Astrocyte of the hippocampus (primary cell): ENCODE results near the gene GATA5.

Experiments
- DNase-seq: peaks from one replicate; pipeline ENCODE4 v3.0.0; 2011; ENCODE audit warnings: low read depth, low spot score

Gene GATA5

GRCh38 chr20:62472941-62473585, 2.7 kb downstream of the GATA5 start:
- no peak for DNase-seq

GRCh38 chr20:62472138-62472940, 3.5 kb downstream of the GATA5 start:
- no peak for DNase-seq

GRCh38 chr20:62470459-62470858, 5.3 kb downstream of the GATA5 start:
- no peak for DNase-seq

- DNase-seq = no peak
Measured at GRCh38 chr20:62470001-62470400, 5.8 kb downstream of the GATA5 start.

- no peak for DNase-seq
Measured at GRCh38 chr20:62469352-62469751, 6.4 kb downstream of the GATA5 start.

- DNase-seq = no peak
Measured at GRCh38 chr20:62466806-62467537, 8.8 kb downstream of the GATA5 start.

- DNase-seq = no peak
Measured at GRCh38 chr20:62466072-62466760, 9.6 kb downstream of the GATA5 start.

GRCh38 chr20:62464990-62465389, 10.8 kb downstream of the GATA5 start:
- no peak for DNase-seq

- no peak for DNase-seq
Measured at GRCh38 chr20:62464425-62464770, 11.4 kb downstream of the GATA5 start.

- DNase-seq = no peak
Measured at GRCh38 chr20:62463651-62464424, 12.0 kb downstream of the GATA5 start.

- DNase-seq = no peak
Measured at GRCh38 chr20:62462976-62463592, 12.7 kb downstream of the GATA5 start.

GRCh38 chr20:62461834-62462233, 14.0 kb downstream of the GATA5 start:
- DNase-seq = no peak

- no peak for DNase-seq
Measured at GRCh38 chr20:62461157-62461556, 14.6 kb downstream of the GATA5 start.

GRCh38 chr20:62460678-62461077, 15.1 kb downstream of the GATA5 start:
- no peak for DNase-seq

- DNase-seq = no peak
Measured at GRCh38 chr20:62459488-62459887, 16.3 kb downstream of the GATA5 start.

GRCh38 chr20:62458275-62459251, 17.2 kb downstream of the GATA5 start:
- DNase-seq = no peak

- DNase-seq = no peak
Measured at GRCh38 chr20:62457831-62458230, 18.0 kb downstream of the GATA5 start.

- DNase-seq = no peak
Measured at GRCh38 chr20:62457098-62457497, 18.7 kb downstream of the GATA5 start.

- DNase-seq = no peak
Measured at GRCh38 chr20:62455929-62456328, 19.9 kb downstream of the GATA5 start.
